ENCODE measurements around the gene CD248.

Gene CD248

GRCh38 chr11:66341502-66342126 lies 24.8 kb upstream of the CD248 start:
- DNase-seq: no peak

- DNase-seq: no peak
Measured at GRCh38 chr11:66340596-66341501, 24.0 kb upstream of the CD248 start.

- DNase-seq: no peak
Measured at GRCh38 chr11:66339686-66340483, 23.0 kb upstream of the CD248 start.

GRCh38 chr11:66339162-66339675 lies 22.4 kb upstream of the CD248 start:
- no peak for DNase-seq

GRCh38 chr11:66338276-66339161 lies 21.7 kb upstream of the CD248 start:
- DNase-seq: no peak

- DNase-seq: no peak
Measured at GRCh38 chr11:66337103-66337899, 20.5 kb upstream of the CD248 start.

GRCh38 chr11:66336234-66337102 lies 19.6 kb upstream of the CD248 start, which contains the start of gene RIN1:
Gene RIN1 (minus strand): TSS chr11:66336434. CDS start chr11:66336402, 32 bp downstream.
- DNase-seq: peak in 25 of 51 donors; percentile 8 to 85 (median 45)

GRCh38 chr11:66335531-66336233 lies 18.8 kb upstream of the CD248 start:
- DNase-seq: peak in 1 of 51 donors; percentile 32

- DNase-seq: no peak
Measured at GRCh38 chr11:66334605-66335442, 18.0 kb upstream of the CD248 start.

GRCh38 chr11:66333896-66334604 lies 17.2 kb upstream of the CD248 start:
- no peak for DNase-seq

GRCh38 chr11:66333220-66333877 lies 16.5 kb upstream of the CD248 start:
- no peak for DNase-seq

- no peak for DNase-seq
Measured at GRCh38 chr11:66332371-66333219, 15.8 kb upstream of the CD248 start.

- DNase-seq: no peak
Measured at GRCh38 chr11:66331542-66332370, 14.9 kb upstream of the CD248 start.

GRCh38 chr11:66330931-66331330 lies 14.1 kb upstream of the CD248 start:
- no peak for DNase-seq
